MM.1S (cell line): ENCODE measurements around the gene CHD6.

Experiments
- DNase-seq: peaks from one replicate; pipeline ENCODE4 v3.0.0-alpha.2; 2015
- H2AFZ ChIP-seq: fragments of 300-600 bp; sonication (generic); 2 replicates; pipeline ENCODE4 v1.6.0; 2016; ENCODE audit warnings: antibody characterized with exemption, low read length
- H3F3A ChIP-seq: fragments of 300-600 bp; sonication (generic); 2 replicates; pipeline ENCODE4 v1.6.1; 2016; ENCODE audit warnings: mild to moderate bottlenecking, antibody characterized with exemption, low read length, moderate library complexity, mixed read lengths; ENCODE audit not compliant: insufficient read depth
- H3K27ac ChIP-seq: fragments of 300-600 bp; sonication (generic); 2 replicates; pipeline ENCODE4 v1.5.1; 2016; ENCODE audit warnings: mild to moderate bottlenecking, low read length
- H3K27me3 ChIP-seq: fragments of 300-600 bp; sonication (generic); replicated peaks from 2 replicates; pipeline ENCODE4 v1.6.0; 2016; ENCODE audit warnings: low read length; ENCODE audit not compliant: insufficient read depth
- H3K36me3 ChIP-seq: fragments of 300-600 bp; sonication (generic); replicated peaks from 2 replicates; pipeline ENCODE4 v1.6.1; 2016; ENCODE audit warnings: mild to moderate bottlenecking, low read length, mixed read lengths; ENCODE audit not compliant: insufficient read depth
- H3K4me1 ChIP-seq: fragments of 300-600 bp; sonication (generic); 2 replicates; pipeline ENCODE4 v1.6.1; 2016; ENCODE audit warnings: low read length, mixed read lengths
- H3K4me2 ChIP-seq: fragments of 300-600 bp; sonication (generic); 2 replicates; pipeline ENCODE4 v1.6.0; 2016; ENCODE audit warnings: low read depth, low read length
- H3K4me3 ChIP-seq: fragments of 300-600 bp; sonication (generic); 2 replicates; pipeline ENCODE4 v1.5.1; 2016; ENCODE audit warnings: low read length, mixed read lengths
- H3K79me2 ChIP-seq: fragments of 300-600 bp; sonication (generic); 2 replicates; pipeline ENCODE4 v1.6.1; 2016; ENCODE audit warnings: mixed run types, low read length, mixed read lengths
- H3K9ac ChIP-seq: fragments of 300-600 bp; sonication (generic); 2 replicates; pipeline ENCODE4 v1.6.1; 2016; ENCODE audit warnings: low read length, mixed read lengths
- H3K9me2 ChIP-seq: fragments of 300-600 bp; sonication (generic); replicated peaks from 2 replicates; pipeline ENCODE4 v1.6.1; 2016; ENCODE audit warnings: mild to moderate bottlenecking, low read length, mixed read lengths; ENCODE audit not compliant: insufficient read depth
- H3K9me3 ChIP-seq: fragments of 300-600 bp; sonication (generic); replicated peaks from 2 replicates; pipeline ENCODE4 v1.6.1; 2016; ENCODE audit warnings: mild to moderate bottlenecking, low read length, mixed read lengths; ENCODE audit not compliant: insufficient read depth
- H4K20me1 ChIP-seq: fragments of 300-600 bp; sonication (generic); 2 replicates; pipeline ENCODE4 v1.6.1; 2016; ENCODE audit warnings: mild to moderate bottlenecking, low read length, moderate library complexity, mixed read lengths; ENCODE audit not compliant: insufficient read depth
- CTCF ChIP-seq: fragments of 300-600 bp; sonication (generic); IDR thresholded peaks from 2 replicates; pipeline ENCODE4 v1.5.1; 2016; ENCODE audit warnings: antibody characterized with exemption, low read length, mixed read lengths
- EZH2 ChIP-seq: fragments of 300-600 bp; sonication (generic); optimal IDR thresholded peaks from 2 replicates; pipeline ENCODE3; 2017; ENCODE audit warnings: low read depth, mild to moderate bottlenecking, antibody characterized with exemption, low read length, mixed read lengths
- EZH2phosphoT487 ChIP-seq: fragments of 300-600 bp; sonication (generic); IDR thresholded peaks from 2 replicates; pipeline ENCODE4 v1.6.1; 2018; ENCODE audit warnings: antibody characterized with exemption, low read length

CHD6 gene

GRCh38 chr20:41364236-41364855 lies 253.8 kb downstream of the CHD6 start:
- no peak overlapping the region for H3K27ac ChIP-seq
- H3K9ac ChIP-seq, result no peak overlapping the region
- H3K4me2 ChIP-seq, result no peak overlapping the region
- no peaks in the 10 kb centered on the region for H3K36me3 ChIP-seq
- peaks cover 24% of the 10 kb centered on the region for H3K27me3 ChIP-seq
- H3K9me3 ChIP-seq, result no peaks in the 10 kb centered on the region
- DNase-seq, result no peak
- H3K9me2 ChIP-seq, result no peaks in the 10 kb centered on the region
- H3K4me1 ChIP-seq, result peaks cover 4% of the 10 kb centered on the region; the same call in 1 of the 2 replicates
- H3K4me3 ChIP-seq, result no peak overlapping the region
- TF ChIP-seq CTCF (no peak), EZH2phosphoT487 (no peak), EZH2 (no peak)
- no peaks in the 10 kb centered on the region for H3F3A ChIP-seq
- H2AFZ ChIP-seq, result no peak overlapping the region
- H3K79me2 ChIP-seq, result no peaks in the 10 kb centered on the region
- H4K20me1 ChIP-seq, result no peaks in the 10 kb centered on the region

GRCh38 chr20:41363601-41364000 lies 254.6 kb downstream of the CHD6 start:
- no peak for DNase-seq

GRCh38 chr20:41362748-41363140 lies 255.4 kb downstream of the CHD6 start:
- Histone ChIP-seq H3K36me3 (no peaks in the 10 kb centered on the region), H3K9ac (no peak overlapping the region), H3K9me3 (no peaks in the 10 kb centered on the region), H3K79me2 (no peaks in the 10 kb centered on the region), H3K4me1 (no peaks in the 10 kb centered on the region), H3K4me3 (no peak overlapping the region), H3K4me2 (no peak overlapping the region), H3K9me2 (no peaks in the 10 kb centered on the region), H3F3A (no peaks in the 10 kb centered on the region), H4K20me1 (no peaks in the 10 kb centered on the region), H3K27me3 (peaks cover 23% of the 10 kb centered on the region), H3K27ac (no peak overlapping the region), H2AFZ (no peak overlapping the region)
- no peak for DNase-seq
- TF ChIP-seq EZH2phosphoT487 (no peak), EZH2 (no peak)

More at GRCh38 chr20:41363601-41364000, 254.6 kb downstream of the CHD6 start:
- no peak overlapping the region for H3K27ac ChIP-seq
- no peaks in the 10 kb centered on the region for H3K9me2 ChIP-seq
- H3K9ac ChIP-seq, result no peak overlapping the region
- H3K36me3 ChIP-seq, result no peaks in the 10 kb centered on the region
- H3F3A ChIP-seq, result no peaks in the 10 kb centered on the region
- no peaks in the 10 kb centered on the region for H3K4me1 ChIP-seq
- TF ChIP-seq EZH2, result no peak
- no peaks in the 10 kb centered on the region for H4K20me1 ChIP-seq
- no peaks in the 10 kb centered on the region for H3K9me3 ChIP-seq
- no peaks in the 10 kb centered on the region for H3K79me2 ChIP-seq
- no peak overlapping the region for H2AFZ ChIP-seq
- H3K4me3 ChIP-seq, result no peak overlapping the region
- H3K4me2 ChIP-seq, result no peak overlapping the region
- peaks cover 24% of the 10 kb centered on the region for H3K27me3 ChIP-seq

- Histone ChIP-seq H2AFZ (no peak overlapping the region), H3K9ac (no peak overlapping the region), H3K27me3 (peaks cover 16% of the 10 kb centered on the region), H3K9me2 (no peaks in the 10 kb centered on the region), H3K9me3 (no peaks in the 10 kb centered on the region), H3K36me3 (no peaks in the 10 kb centered on the region), H4K20me1 (no peaks in the 10 kb centered on the region), H3K79me2 (no peaks in the 10 kb centered on the region), H3K4me1 (no peaks in the 10 kb centered on the region), H3F3A (no peaks in the 10 kb centered on the region), H3K4me3 (no peak overlapping the region), H3K4me2 (no peak overlapping the region), H3K27ac (no peak overlapping the region)
- no peak for DNase-seq
- TF ChIP-seq CTCF (no peak), EZH2 (no peak), EZH2phosphoT487 (no peak)
Observed at GRCh38 chr20:41361757-41362747, 256.1 kb downstream of the CHD6 start.
